IMR-90 (cell line): Measurements from ENCODE around the gene PLPP1.

ENCODE experiments used
- BHLHE40 ChIP-seq: fragments of 150-350 bp; IDR thresholded peaks from 2 replicates; pipeline ENCODE4 v1.6.1; 2016; ENCODE audit warnings: mild to moderate bottlenecking, low read depth, low read length
- CEBPB ChIP-seq: IDR thresholded peaks from 2 replicates; pipeline ENCODE4 v1.6.1; 2012; ENCODE audit warnings: low read depth, low read length, improper control_type of control experiment
- CHD1 ChIP-seq: IDR thresholded peaks from 2 replicates; pipeline ENCODE4 v1.6.1; 2012; ENCODE audit warnings: low read depth, low read length, improper control_type of control experiment
- CTCF ChIP-seq: conservative IDR thresholded peaks from 2 replicates; pipeline ENCODE4 v1.5.1; 2012; ENCODE audit warnings: mild to moderate bottlenecking, low read depth, low read length, improper control_type of control experiment
- MAFK ChIP-seq: IDR thresholded peaks from 2 replicates; pipeline ENCODE4 v1.6.1; 2012; ENCODE audit warnings: low read depth, low read length, improper control_type of control experiment
- MAZ ChIP-seq: IDR thresholded peaks from 2 replicates; pipeline ENCODE4 v1.6.1; 2012; ENCODE audit warnings: low read depth, mild to moderate bottlenecking, low read length, improper control_type of control experiment, moderate library complexity, borderline replicate concordance
- MXI1 ChIP-seq: IDR thresholded peaks from 2 replicates; pipeline ENCODE4 v1.6.1; 2012; ENCODE audit warnings: low read depth, mild to moderate bottlenecking, low read length, moderate library complexity, borderline replicate concordance
- POLR2A ChIP-seq: IDR thresholded peaks from 2 replicates; pipeline ENCODE4 v1.6.1; 2012; ENCODE audit warnings: mild to moderate bottlenecking, low read depth, low read length
- RAD21 ChIP-seq: IDR thresholded peaks from 2 replicates; pipeline ENCODE4 v1.6.1; 2012; ENCODE audit warnings: low read length, improper control_type of control experiment
- RCOR1 ChIP-seq: IDR thresholded peaks from 2 replicates; pipeline ENCODE4 v1.6.1; 2012; ENCODE audit warnings: mild to moderate bottlenecking, low read length, improper control_type of control experiment; ENCODE audit not compliant: insufficient replicate concordance
- RFX5 ChIP-seq: IDR thresholded peaks from 2 replicates; pipeline ENCODE4 v1.8.0; 2012; ENCODE audit warnings: low read depth, mild to moderate bottlenecking, low read length, moderate library complexity
- SMC3 ChIP-seq: fragments of 150-350 bp; IDR thresholded peaks from 2 replicates; pipeline ENCODE4 v1.6.1; 2016; ENCODE audit warnings: low read depth, mild to moderate bottlenecking, antibody characterized with exemption, low read length, moderate library complexity
- USF2 ChIP-seq: fragments of 150-350 bp; IDR thresholded peaks from 2 replicates; pipeline ENCODE4 v1.6.1; 2017; ENCODE audit warnings: mild to moderate bottlenecking, antibody characterized with exemption, low read length, low read depth

- TF ChIP-seq POLR2A (no peak), CTCF (no peak), MAZ (no peak), RCOR1 (no peak), MAFK (no peak), BHLHE40 (no peak), RFX5 (no peak), SMC3 (no peak), CHD1 (no peak), USF2 (no peak), CEBPB (no peak), RAD21 (no peak), MXI1 (no peak)
Observed at GRCh38 chr5:55411876-55412275, 122.9 kb downstream of the PLPP1 start.
